Cortex of kidney (tissue), 1 donor: ENCODE data around the gene RAD51B.

Experiments used
- DNase-seq: peaks from one replicate; lab custom pipeline; 2025; lab: John Stamatoyannopoulos, UW

Gene RAD51B

GRCh38 chr14:68526512-68527091 is 707.0 kb downstream of the RAD51B start:
- no peak for DNase-seq

- DNase-seq = no peak
Measured at GRCh38 chr14:68527329-68527851, 707.8 kb downstream of the RAD51B start.

GRCh38 chr14:68528040-68528687 is 708.6 kb downstream of the RAD51B start:
- DNase-seq = no peak

- DNase-seq = no peak
Measured at GRCh38 chr14:68530443-68530842, 710.9 kb downstream of the RAD51B start.

- no peak for DNase-seq
Measured at GRCh38 chr14:68532496-68532895, 712.9 kb downstream of the RAD51B start.

GRCh38 chr14:68534276-68534675 is 714.7 kb downstream of the RAD51B start:
- no peak for DNase-seq

- no peak for DNase-seq
Measured at GRCh38 chr14:68535404-68536017, 715.9 kb downstream of the RAD51B start.

- no peak for DNase-seq
Measured at GRCh38 chr14:68536018-68536410, 716.4 kb downstream of the RAD51B start.

- DNase-seq = no peak
Measured at GRCh38 chr14:68538639-68539038, 719.1 kb downstream of the RAD51B start.

GRCh38 chr14:68539241-68539737 is 719.7 kb downstream of the RAD51B start:
- DNase-seq = no peak

GRCh38 chr14:68539789-68540188 is 720.2 kb downstream of the RAD51B start:
- no peak for DNase-seq

GRCh38 chr14:68541178-68541896 is 721.8 kb downstream of the RAD51B start:
- no peak for DNase-seq

GRCh38 chr14:68542346-68542745 is 722.8 kb downstream of the RAD51B start:
- DNase-seq = no peak

- no peak for DNase-seq
Measured at GRCh38 chr14:68543516-68543915, 723.9 kb downstream of the RAD51B start.

- no peak for DNase-seq
Measured at GRCh38 chr14:68544081-68544892, 724.7 kb downstream of the RAD51B start.

- no peak for DNase-seq
Measured at GRCh38 chr14:68546839-68547238, 727.3 kb downstream of the RAD51B start.

- no peak for DNase-seq
Measured at GRCh38 chr14:68547305-68548193, 728.0 kb downstream of the RAD51B start.

GRCh38 chr14:68548194-68549076 is 728.9 kb downstream of the RAD51B start:
- no peak for DNase-seq

- DNase-seq = no peak
Measured at GRCh38 chr14:68550338-68550715, 730.7 kb downstream of the RAD51B start.
